HUES6 (cell line): ENCODE data around the gene MS4A18.
"Not testable (repeated sequence)": the region's sequence is repeated elsewhere in the genome, so short reads cannot be mapped to it uniquely, and the experiment has no call there.

Experiments
- H3K27ac ChIP-seq: 2 replicates; pipeline ENCODE4 v1.7.0; 2013; ENCODE audit warnings: low read depth, mild to moderate bottlenecking, low read length, inconsistent platforms
- H3K27me3 ChIP-seq: 2 replicates; pipeline ENCODE4 v1.6.1; 2013; ENCODE audit warnings: low read length; ENCODE audit not compliant: control insufficient read depth, insufficient read depth
- H3K36me3 ChIP-seq: 2 replicates; pipeline ENCODE4 v1.6.1; 2013; ENCODE audit warnings: low read length; ENCODE audit not compliant: control insufficient read depth, insufficient read depth
- H3K4me1 ChIP-seq: 2 replicates; pipeline ENCODE4 v1.6.1; 2013; ENCODE audit warnings: low read length; ENCODE audit not compliant: control insufficient read depth, insufficient read depth
- H3K4me3 ChIP-seq: 2 replicates; pipeline ENCODE4 v1.5.1; 2013; ENCODE audit warnings: low read depth, low read length
- H3K9ac ChIP-seq: one replicate; pipeline ENCODE4 v1.6.1; 2013; ENCODE audit warnings: mild to moderate bottlenecking, low read length
- H3K9me3 ChIP-seq: 2 replicates; pipeline ENCODE4 v1.6.1; 2013; ENCODE audit warnings: low read depth, low read length; ENCODE audit not compliant: control insufficient read depth, insufficient read depth

MS4A18 gene

DNA sequence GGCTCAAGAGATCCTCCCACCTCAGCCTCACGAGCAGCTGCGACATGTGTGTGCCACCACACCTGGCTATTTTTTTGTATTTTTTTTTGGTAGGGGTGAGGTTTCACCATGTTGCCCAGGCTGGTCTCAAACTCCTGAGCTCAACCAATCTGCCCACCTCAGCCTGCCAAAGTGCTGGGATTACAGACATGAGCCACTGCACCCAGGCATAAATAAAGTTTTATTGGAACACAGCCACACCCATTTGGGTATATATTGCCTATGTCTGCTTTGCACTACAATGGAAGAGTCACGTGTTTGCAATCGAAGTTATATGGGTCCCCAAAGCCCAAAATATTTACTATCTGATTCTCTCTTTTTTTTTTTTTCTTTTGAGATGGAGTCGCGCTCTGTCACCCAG is 30.4 kb downstream of the MS4A18 start:
- H3K4me3 ChIP-seq = no peak overlapping the region
- H3K36me3 ChIP-seq = no peaks in the 10 kb centered on the region
- H3K27ac ChIP-seq = no peak overlapping the region
- no peaks in the 10 kb centered on the region for H3K4me1 ChIP-seq
- H3K27me3 ChIP-seq = peaks cover 4% of the 10 kb centered on the region; the same call in 1 of the 2 replicates
- no peak overlapping the region for H3K9ac ChIP-seq
- no peaks in the 10 kb centered on the region for H3K9me3 ChIP-seq

GRCh38 chr11:60756307-60757032 is 31.9 kb downstream of the MS4A18 start, which contains the start of gene MS4A15:
TSS of gene MS4A15 (plus strand) at chr11:60756867. CDS start at chr11:60763734, 6,867 bp downstream.
- Histone ChIP-seq H3K4me3 (no peak within 1 kb of the TSS), H3K27ac (no peak within 1 kb of the TSS), H3K27me3 (no peaks in the 10 kb centered on the region), H3K36me3 (no peaks in the 10 kb centered on the region), H3K4me1 (no peaks in the 10 kb centered on the region), H3K9me3 (no peaks in the 10 kb centered on the region), H3K9ac (no peak within 1 kb of the TSS)

DNA sequence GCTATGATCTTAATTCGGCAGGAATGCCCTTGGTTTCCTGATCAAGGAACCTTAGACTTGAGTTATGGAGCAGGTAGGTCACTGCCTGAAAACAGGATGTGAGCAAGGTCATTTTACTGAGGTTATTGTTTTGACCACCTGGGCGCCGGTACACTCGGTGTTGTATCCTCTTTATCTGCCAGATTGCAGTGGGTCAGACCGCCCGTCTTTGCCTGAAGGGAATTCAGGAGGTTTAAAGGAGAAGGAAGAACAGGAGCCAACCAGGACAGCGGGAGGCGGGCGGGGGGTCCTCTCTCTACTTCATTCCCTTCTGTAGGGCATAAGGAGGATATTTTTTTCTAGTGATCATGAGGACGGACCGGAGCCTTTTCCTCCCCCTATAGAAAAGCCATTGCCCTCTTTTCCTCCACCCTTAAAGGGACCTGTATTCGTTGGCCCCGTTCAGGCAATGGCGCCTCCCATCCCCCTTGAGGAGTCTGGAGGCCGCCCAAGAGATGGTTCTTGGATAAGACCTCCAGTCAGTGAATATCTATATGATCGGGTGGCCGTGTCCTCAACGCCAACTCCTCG is 32.8 kb downstream of the MS4A18 start:
- Histone ChIP-seq H3K9me3 (no peaks in the 10 kb centered on the region), H3K27ac (no peak overlapping the region), H3K9ac (no peak overlapping the region), H3K4me1 (no peaks in the 10 kb centered on the region), H3K27me3 (no peaks in the 10 kb centered on the region), H3K36me3 (no peaks in the 10 kb centered on the region), H3K4me3 (no peak overlapping the region)

GRCh38 chr11:60758671-60759070 is 34.2 kb downstream of the MS4A18 start:
- H3K9ac ChIP-seq, H3K36me3 ChIP-seq, H3K4me3 ChIP-seq, H3K27ac ChIP-seq, H3K9me3 ChIP-seq, H3K27me3 ChIP-seq, H3K4me1 ChIP-seq: not testable (repeated sequence)

- not testable (repeated sequence) for H3K36me3 ChIP-seq, H3K9ac ChIP-seq, H3K4me3 ChIP-seq, H3K4me1 ChIP-seq, H3K9me3 ChIP-seq, H3K27me3 ChIP-seq, H3K27ac ChIP-seq
These were observed 35.1 kb downstream of the MS4A18 start for GRCh38 chr11:60759438-60760225.

- Histone ChIP-seq H3K9me3 (no peaks in the 10 kb centered on the region), H3K4me1 (0 out of 2 replicates have a peak, but pooled peaks cover 3% of the 10 kb centered on the region), H3K9ac (no peak overlapping the region), H3K4me3 (no peak overlapping the region), H3K27ac (no peak overlapping the region), H3K27me3 (no peaks in the 10 kb centered on the region), H3K36me3 (no peaks in the 10 kb centered on the region)
These were observed 37.1 kb downstream of the MS4A18 start for GRCh38 chr11:60761436-60762190.

DNA sequence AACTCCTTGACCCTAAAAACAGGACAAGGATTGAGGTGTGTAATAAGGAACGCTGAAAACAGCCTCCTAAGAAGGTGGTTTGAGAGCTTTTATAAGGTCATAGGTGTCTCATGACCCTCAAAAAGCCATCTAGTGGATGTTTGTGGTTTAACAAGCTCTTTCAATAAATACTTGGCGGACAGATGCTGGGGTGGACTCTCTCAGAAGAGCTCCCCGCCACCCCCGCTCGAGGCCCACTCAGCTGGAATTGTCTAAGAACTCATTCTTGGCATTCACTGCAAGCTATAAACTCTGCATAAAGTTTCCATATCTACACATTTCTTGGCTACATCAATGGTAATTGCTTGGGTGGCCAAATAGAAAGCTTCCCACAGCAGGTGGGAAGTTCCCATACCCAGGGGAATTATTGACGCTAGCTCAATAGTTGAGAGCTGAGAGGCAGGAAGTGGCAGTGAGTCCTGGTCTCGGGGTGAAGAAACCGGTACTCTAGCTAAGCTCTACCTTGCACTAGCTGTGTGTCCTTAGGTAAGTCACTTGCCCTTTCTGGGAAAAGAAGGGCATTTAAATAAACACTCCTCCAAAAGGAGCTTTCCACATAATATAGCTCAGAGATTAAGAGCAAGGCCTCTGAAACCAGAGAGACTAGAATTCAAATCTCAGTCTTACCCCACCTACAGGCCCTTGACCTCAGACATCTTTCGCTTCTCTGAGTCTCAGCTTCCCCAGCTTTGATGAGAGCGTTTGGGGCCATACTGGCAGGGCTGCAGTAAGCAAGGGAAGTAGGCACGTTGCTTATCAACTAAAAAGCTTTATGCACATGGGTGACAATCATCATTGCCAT is 38.6 kb downstream of the MS4A18 start:
- Histone ChIP-seq H3K27me3 (no peaks in the 10 kb centered on the region), H3K4me1 (0 out of 2 replicates have a peak, but pooled peaks cover 3% of the 10 kb centered on the region), H3K27ac (no peak overlapping the region), H3K9me3 (no peaks in the 10 kb centered on the region), H3K36me3 (no peaks in the 10 kb centered on the region), H3K9ac (no peak overlapping the region), H3K4me3 (no peak overlapping the region)

GRCh38 chr11:60763692-60764369 is 39.3 kb downstream of the MS4A18 start:
- H3K4me3 ChIP-seq = no peak overlapping the region
- no peaks in the 10 kb centered on the region for H3K9me3 ChIP-seq
- no peaks in the 10 kb centered on the region for H3K36me3 ChIP-seq
- H3K27me3 ChIP-seq = 0 out of 2 replicates have a peak, but pooled peaks cover 4% of the 10 kb centered on the region
- no peak overlapping the region for H3K9ac ChIP-seq
- no peak overlapping the region for H3K27ac ChIP-seq
- 0 out of 2 replicates have a peak, but pooled peaks cover 3% of the 10 kb centered on the region for H3K4me1 ChIP-seq

DNA sequence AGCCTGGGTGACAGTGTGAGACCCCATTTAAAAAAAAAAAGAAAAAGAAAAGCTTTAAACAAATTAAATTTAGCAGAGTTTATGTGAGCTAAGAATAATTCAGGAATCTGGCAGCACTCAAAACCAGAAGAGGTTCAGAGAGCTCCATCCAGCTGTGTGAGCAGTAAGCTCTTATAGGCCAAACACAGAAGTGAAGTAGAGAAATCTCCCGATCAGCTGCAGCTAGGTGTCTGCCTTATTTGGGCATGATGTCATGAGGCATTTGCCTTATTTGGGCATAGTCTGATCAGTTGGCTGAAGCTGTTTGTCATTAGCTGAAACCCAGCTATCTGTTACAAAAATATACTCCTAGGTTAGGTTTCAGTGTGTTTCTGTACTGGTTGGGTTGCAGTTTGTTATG is 40.4 kb downstream of the MS4A18 start:
- Histone ChIP-seq H3K27ac (no peak overlapping the region), H3K4me3 (no peak overlapping the region), H3K27me3 (0 out of 2 replicates have a peak, but pooled peaks cover 4% of the 10 kb centered on the region), H3K36me3 (no peaks in the 10 kb centered on the region), H3K9ac (no peak overlapping the region), H3K4me1 (0 out of 2 replicates have a peak, but pooled peaks cover 3% of the 10 kb centered on the region), H3K9me3 (no peaks in the 10 kb centered on the region)
